H9 (cell line): ENCODE results near the gene ANGPT4. TPM values are rescaled to one million over a fixed set of nuclear protein-coding genes. Genes with fewer than 3 reads are reported as not detected.
"Not testable (repeated sequence)": the region's sequence is repeated elsewhere in the genome, so short reads cannot be mapped to it uniquely, and the experiment has no call there.

Source experiments
- DNase-seq: peaks from one replicate; pipeline ENCODE4 v3.0.0-alpha.2; 2017
- H2AFZ ChIP-seq: one replicate; pipeline ENCODE4 v1.6.1; 2013; ENCODE audit warnings: mild to moderate bottlenecking, low read length, control low read depth, moderate library complexity
- H2AK5ac ChIP-seq: 2 replicates; pipeline ENCODE4 v1.6.1; 2013; ENCODE audit warnings: low read length, control low read depth, mixed read lengths; ENCODE audit not compliant: insufficient read length
- H2BK120ac ChIP-seq: one replicate; pipeline ENCODE4 v1.6.1; 2013; ENCODE audit warnings: low read depth, mild to moderate bottlenecking, low read length, control low read depth, inconsistent platforms; ENCODE audit not compliant: poor library complexity, severe bottlenecking
- H2BK12ac ChIP-seq: 2 replicates; pipeline ENCODE4 v1.6.1; 2013; ENCODE audit warnings: low read length, control low read depth, mixed read lengths, low read depth; ENCODE audit not compliant: insufficient read length
- H2BK15ac ChIP-seq: 2 replicates; pipeline ENCODE4 v1.6.1; 2013; ENCODE audit warnings: low read depth, low read length, control low read depth
- H2BK20ac ChIP-seq: one replicate; pipeline ENCODE4 v1.6.1; 2013; ENCODE audit warnings: low read depth, mild to moderate bottlenecking, low read length, control low read depth, inconsistent platforms; ENCODE audit not compliant: poor library complexity, severe bottlenecking
- H2BK5ac ChIP-seq: 2 replicates; pipeline ENCODE4 v1.6.1; 2013; ENCODE audit warnings: low read length, control low read depth, mixed read lengths; ENCODE audit not compliant: insufficient read length
- H3K14ac ChIP-seq: 2 replicates; pipeline ENCODE4 v1.6.1; 2013; ENCODE audit warnings: low read length, control low read depth; ENCODE audit not compliant: insufficient read depth
- H3K18ac ChIP-seq: 2 replicates; pipeline ENCODE4 v1.6.1; 2013; ENCODE audit warnings: low read depth, mild to moderate bottlenecking, mixed read lengths, low read length, control low read depth; ENCODE audit not compliant: insufficient read length
- H3K23ac ChIP-seq: 2 replicates; pipeline ENCODE4 v1.6.1; 2013; ENCODE audit warnings: low read length, control low read depth, mixed read lengths, low read depth; ENCODE audit not compliant: insufficient read length
- H3K23me2 ChIP-seq: 2 replicates; pipeline ENCODE4 v1.6.1; 2013; ENCODE audit warnings: low read depth, mild to moderate bottlenecking, mixed read lengths, low read length, control low read depth; ENCODE audit not compliant: insufficient read length, poor library complexity, severe bottlenecking
- H3K27ac ChIP-seq: 2 replicates; pipeline ENCODE4 v1.5.1; 2013; ENCODE audit warnings: low read length, control low read depth, mixed read lengths, low read depth; ENCODE audit not compliant: insufficient read length
- H3K27me3 ChIP-seq: 2 replicates; pipeline ENCODE4 v1.6.1; 2013; ENCODE audit warnings: low read length, control low read depth, inconsistent platforms; ENCODE audit not compliant: insufficient read depth
- H3K4ac ChIP-seq: 2 replicates; pipeline ENCODE4 v1.6.1; 2013; ENCODE audit warnings: low read depth, mild to moderate bottlenecking, control low read depth, inconsistent platforms, low read length, moderate library complexity
- H3K4me1 ChIP-seq: 2 replicates; pipeline ENCODE4 v1.6.1; 2013; ENCODE audit warnings: low read length, control low read depth, inconsistent platforms; ENCODE audit not compliant: insufficient read depth
- H3K4me2 ChIP-seq: 2 replicates; pipeline ENCODE4 v1.6.1; 2013; ENCODE audit warnings: low read length, control low read depth, mixed read lengths; ENCODE audit not compliant: insufficient read length, insufficient read depth
- H3K56ac ChIP-seq: 2 replicates; pipeline ENCODE4 v1.6.1; 2013; ENCODE audit warnings: low read depth, mild to moderate bottlenecking, mixed read lengths, low read length, control low read depth; ENCODE audit not compliant: insufficient read length
- H3K79me1 ChIP-seq: 2 replicates; pipeline ENCODE4 v1.6.1; 2013; ENCODE audit warnings: low read depth, mild to moderate bottlenecking, moderate library complexity, low read length, control low read depth, inconsistent platforms; ENCODE audit not compliant: insufficient read depth, poor library complexity, severe bottlenecking
- H3K79me2 ChIP-seq: 2 replicates; pipeline ENCODE4 v1.6.1; 2013; ENCODE audit warnings: low read length, control low read depth, inconsistent platforms; ENCODE audit not compliant: insufficient read depth
- H3K9ac ChIP-seq: 2 replicates; pipeline ENCODE4 v1.6.1; 2013; ENCODE audit warnings: low read length, control low read depth, mixed read lengths; ENCODE audit not compliant: insufficient read length; ENCODE audit errors: extremely low read depth
- H3K9me3 ChIP-seq: one replicate; pipeline ENCODE4 v1.6.1; 2013; ENCODE audit warnings: low read depth, low read length, inconsistent platforms; ENCODE audit not compliant: control insufficient read depth
- H3T11ph ChIP-seq: one replicate; pipeline ENCODE4 v1.6.1; 2013; ENCODE audit warnings: mild to moderate bottlenecking, low read length, control low read depth, inconsistent platforms
- H4K20me1 ChIP-seq: one replicate; pipeline ENCODE4 v1.6.1; 2013; ENCODE audit not compliant: control insufficient read depth, insufficient read length, insufficient read depth
- H4K5ac ChIP-seq: 2 replicates; pipeline ENCODE4 v1.6.1; 2013; ENCODE audit warnings: low read depth, mild to moderate bottlenecking, mixed read lengths, low read length, control low read depth; ENCODE audit not compliant: insufficient read length
- H4K8ac ChIP-seq: replicated peaks from 2 replicates; pipeline ENCODE4 v1.6.1; 2013; ENCODE audit warnings: low read length, control low read depth, mixed read lengths, low read depth; ENCODE audit not compliant: insufficient read length
- H4K91ac ChIP-seq: 2 replicates; pipeline ENCODE4 v1.6.1; 2013; ENCODE audit warnings: low read depth, mild to moderate bottlenecking, moderate library complexity, mixed read lengths, low read length, control low read depth; ENCODE audit not compliant: insufficient read length
- H3K27ac Mint-ChIP-seq, 3 experiments: 2 replicates in 2 of 3; 3 replicates in 1 of 3; pipeline ENCODE4 v1.8.0; 2020 to 2021; ENCODE audit warnings: mixed read lengths in 3 of 3, mild to moderate bottlenecking in 1 of 3, moderate library complexity in 1 of 3
- H3K27me3 Mint-ChIP-seq: 2 replicates; pipeline ENCODE4 v1.8.0; 2021; ENCODE audit warnings: low read depth, mild to moderate bottlenecking, moderate library complexity, mixed read lengths
- H3K36me3 Mint-ChIP-seq, 3 experiments: 2 replicates in 2 of 3; 3 replicates in 1 of 3; pipeline ENCODE4 v1.8.0; 2020 to 2021; ENCODE audit warnings: low read depth in 3 of 3, mixed read lengths in 3 of 3; ENCODE audit not compliant: insufficient read depth in 1 of 3
- H3K4me1 Mint-ChIP-seq, 2 experiments: 2 replicates each; pipeline ENCODE4 v1.8.0; 2020; ENCODE audit warnings: mixed read lengths in 2 of 2
- H3K4me3 Mint-ChIP-seq, 2 experiments: 2 replicates in 1 of 2; 3 replicates in 1 of 2; pipeline ENCODE4 v1.8.0; 2020 to 2021; ENCODE audit warnings: mild to moderate bottlenecking in 2 of 2, mixed read lengths in 2 of 2, moderate library complexity in 1 of 2
- H3K9me3 Mint-ChIP-seq, 2 experiments: 2 replicates in 1 of 2; 3 replicates in 1 of 2; pipeline ENCODE4 v1.8.0; 2020; ENCODE audit warnings: mild to moderate bottlenecking in 2 of 2, mixed read lengths in 2 of 2, moderate library complexity in 1 of 2
- WGBS: extraction: QIAGEN DNeasy Blood & Tissue Kit; methylation state at CpG from one replicate; pipeline ENCODE4 v1.1.7; 2013; ENCODE audit warnings: missing lambda C conversion rate, low lambda C conversion rate, mixed read lengths; ENCODE audit not compliant: insufficient read length; ENCODE audit errors: extremely low coverage; 5-methylcytosine and 5-hydroxymethylcytosine counted together
- total RNA-seq: library from RNA; stranded (reverse); gene quantifications from 2 replicates; pipeline ENCODE4 v1.2.1, GENCODE V29; 2021
- TF ChIP-seq, protein P1 (sequence below): fragments of 200-600 bp; sonication (generic); conservative IDR thresholded peaks from 3 replicates; pipeline ENCODE4 v1.8.0; 2021; ENCODE audit warnings: antibody characterized with exemption, mild to moderate bottlenecking

ANGPT4 gene
- total RNA-seq, 1 experiment from 2014 or later, result 0.11 TPM

DNA sequence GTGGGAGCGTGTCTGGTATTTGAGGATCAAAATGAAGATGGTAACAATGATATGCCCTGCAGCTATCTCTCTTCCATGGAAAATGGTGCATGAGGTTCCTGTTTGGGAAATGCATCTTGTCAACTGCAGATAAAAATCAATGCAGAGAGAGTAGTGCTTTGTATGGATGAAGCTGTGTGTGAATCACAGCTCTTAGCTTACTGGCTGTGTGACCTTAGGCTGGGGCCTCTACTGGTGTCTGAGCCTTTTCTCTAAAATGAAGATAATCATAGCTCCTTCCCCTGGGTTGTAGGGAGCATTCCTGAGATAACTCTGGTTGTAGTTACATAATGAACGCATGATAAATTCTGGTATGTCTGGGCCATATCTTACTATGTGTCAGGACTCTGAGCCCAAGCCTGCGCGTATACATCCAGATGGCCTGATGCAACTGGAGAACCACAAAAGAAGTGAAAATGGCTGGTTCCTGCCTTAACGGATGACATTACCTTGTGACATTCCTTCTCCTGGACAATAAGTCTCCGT is 19.6 kb downstream of the ANGPT4 start:
- Histone ChIP-seq H2BK5ac (no peak overlapping the region), H3K9ac (no peak overlapping the region), H2AK5ac (no peak overlapping the region), H3K27ac (no peak overlapping the region), H2AFZ (no peak overlapping the region), H3K4me2 (no peak overlapping the region), H4K91ac (no peak overlapping the region), H3K79me2 (no peaks in the 10 kb centered on the region), H2BK12ac (no peak overlapping the region), H4K8ac (no peak overlapping the region), H2BK20ac (no peak overlapping the region), H3K18ac (no peak overlapping the region), H3K79me1 (no peaks in the 10 kb centered on the region), H3K27me3 (no peaks in the 10 kb centered on the region), H3K4ac (no peak overlapping the region), H3K23me2 (no peaks in the 10 kb centered on the region), H3K14ac (no peak overlapping the region), H3K9me3 (no peaks in the 10 kb centered on the region), H3K4me1 (no peaks in the 10 kb centered on the region), H3K23ac (no peak overlapping the region), H4K20me1 (no peaks in the 10 kb centered on the region), H2BK15ac (no peak overlapping the region), H4K5ac (no peak overlapping the region), H3T11ph (no peak overlapping the region), H3K56ac (no peak overlapping the region), H2BK120ac (no peak overlapping the region)
- H3K27ac Mint-ChIP-seq, result no peak overlapping the region; a peak in 1 of 7 replicates
- peaks cover 3 to 12% of the 10 kb centered on the region in 2 experiments; a peak in 3 of 4 replicates for H3K4me1 Mint-ChIP-seq
- H3K27me3 Mint-ChIP-seq, result peaks cover 12% of the 10 kb centered on the region
- no peak for DNase-seq
- peaks cover 17% of the 10 kb centered on the region in 2 experiments for H3K9me3 Mint-ChIP-seq
- TF ChIP-seq, protein P1, sequence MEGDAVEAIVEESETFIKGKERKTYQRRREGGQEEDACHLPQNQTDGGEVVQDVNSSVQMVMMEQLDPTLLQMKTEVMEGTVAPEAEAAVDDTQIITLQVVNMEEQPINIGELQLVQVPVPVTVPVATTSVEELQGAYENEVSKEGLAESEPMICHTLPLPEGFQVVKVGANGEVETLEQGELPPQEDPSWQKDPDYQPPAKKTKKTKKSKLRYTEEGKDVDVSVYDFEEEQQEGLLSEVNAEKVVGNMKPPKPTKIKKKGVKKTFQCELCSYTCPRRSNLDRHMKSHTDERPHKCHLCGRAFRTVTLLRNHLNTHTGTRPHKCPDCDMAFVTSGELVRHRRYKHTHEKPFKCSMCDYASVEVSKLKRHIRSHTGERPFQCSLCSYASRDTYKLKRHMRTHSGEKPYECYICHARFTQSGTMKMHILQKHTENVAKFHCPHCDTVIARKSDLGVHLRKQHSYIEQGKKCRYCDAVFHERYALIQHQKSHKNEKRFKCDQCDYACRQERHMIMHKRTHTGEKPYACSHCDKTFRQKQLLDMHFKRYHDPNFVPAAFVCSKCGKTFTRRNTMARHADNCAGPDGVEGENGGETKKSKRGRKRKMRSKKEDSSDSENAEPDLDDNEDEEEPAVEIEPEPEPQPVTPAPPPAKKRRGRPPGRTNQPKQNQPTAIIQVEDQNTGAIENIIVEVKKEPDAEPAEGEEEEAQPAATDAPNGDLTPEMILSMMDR, result no peak
- H3K4me3 Mint-ChIP-seq, result no peak overlapping the region
- no CpG with 5 or more reads among the region's 6 CpGs for WGBS
- H3K36me3 Mint-ChIP-seq, result peaks cover 0 to 2% (median 0%) of the 10 kb centered on the region in 3 experiments; a peak in 3 of 7 replicates

- H2BK120ac ChIP-seq, H3K36me3 Mint-ChIP-seq, H3K23ac ChIP-seq, H3T11ph ChIP-seq, H3K4ac ChIP-seq, H3K4me1 ChIP-seq, H3K56ac ChIP-seq, H3K18ac ChIP-seq, H2AFZ ChIP-seq, H3K27ac Mint-ChIP-seq, H3K27me3 ChIP-seq, H3K9ac ChIP-seq, H4K20me1 ChIP-seq, H3K27ac ChIP-seq, H3K4me3 Mint-ChIP-seq, H4K91ac ChIP-seq, H2BK20ac ChIP-seq, H2AK5ac ChIP-seq, H4K8ac ChIP-seq, H3K79me1 ChIP-seq, H2BK5ac ChIP-seq, H2BK15ac ChIP-seq, H3K9me3 ChIP-seq, H3K27me3 Mint-ChIP-seq, H3K79me2 ChIP-seq, H4K5ac ChIP-seq, H3K14ac ChIP-seq, H2BK12ac ChIP-seq, H3K23me2 ChIP-seq, DNase-seq, H3K4me2 ChIP-seq: not testable (repeated sequence)
- Mint-ChIP-seq H3K9me3 (peaks cover 9 to 11% of the 10 kb centered on the region in 2 experiments), H3K4me1 (peaks cover 9 to 19% of the 10 kb centered on the region in 2 experiments)
- no CpG with 5 or more reads among the region's 5 CpGs for WGBS
Measured at GRCh38 chr20:892371-892770, 23.8 kb downstream of the ANGPT4 start.
